ENCODE data around the gene SLC5A5.

SLC5A5 gene

GRCh38 chr19:17922138-17922537 lies 50.4 kb downstream of the SLC5A5 start:
- CTCF ChIA-PET: interaction anchor here (1.2 kb wide), 1 partner anchor 75 kb away, joined by 3 read pairs; no protein-coding TSS in a partner anchor
- POLR2A ChIA-PET: no interaction called here

GRCh38 chr19:17926044-17926443 lies 54.3 kb downstream of the SLC5A5 start:
- no peak overlapping the region for H3K4me3 ChIP-seq (ENCODE audit: low read depth, low read length)
- ChIA-PET CTCF (no interaction called here), POLR2A (no interaction called here)
- no peaks in the 10 kb centered on the region for H3K9me3 ChIP-seq (ENCODE audit: control insufficient read depth, insufficient read depth, low read depth, low read length)
- H3K27ac ChIP-seq (ENCODE audit: extremely low read depth, low read depth, low read length): no peak overlapping the region
- H3K4me1 ChIP-seq (ENCODE audit: control insufficient read depth, insufficient read depth, low read length): no peaks in the 10 kb centered on the region
- H3K36me3 ChIP-seq (ENCODE audit: control insufficient read depth in 2 of 2, insufficient read depth in 1 of 2, low read length in 2 of 2): no peaks in the 10 kb centered on the region
- TF ChIP-seq ZNF664 (tag by site-specific recombination; IDR thresholded peaks at IDR 0.05) (no peak), ZIC2 (tag by site-specific recombination; IDR thresholded peaks at IDR 0.05) (no peak), ZNF132 (tag by site-specific recombination; IDR thresholded peaks at IDR 0.05; ENCODE audit: borderline replicate concordance) (no peak), HOXA7 (CRISPR knock-in tag; IDR thresholded peaks at IDR 0.05; ENCODE audit: borderline replicate concordance) (no peak), ZNF221 (tag by site-specific recombination; IDR thresholded peaks at IDR 0.05; ENCODE audit: borderline replicate concordance) (no peak), ZNF184 (tag by site-specific recombination; IDR thresholded peaks at IDR 0.05) (no peak), ZNF37A (tag by site-specific recombination; IDR thresholded peaks at IDR 0.05) (no peak), OVOL3 (tag by site-specific recombination; IDR thresholded peaks at IDR 0.05) (no peak), WT1 (tag by site-specific recombination; IDR thresholded peaks at IDR 0.05) (no peak), ZNF837 (tag by site-specific recombination; IDR thresholded peaks at IDR 0.05) (no peak), ZSCAN5A (tag by site-specific recombination; IDR thresholded peaks at IDR 0.05) (no peak)

More at GRCh38 chr19:17922138-17922537, 50.4 kb downstream of the SLC5A5 start:
- Histone ChIP-seq H3K9me3 (ENCODE audit: control insufficient read depth, insufficient read depth, low read depth, low read length) (no peaks in the 10 kb centered on the region), H3K27ac (ENCODE audit: extremely low read depth, low read depth, low read length) (no peak overlapping the region), H3K4me1 (ENCODE audit: control insufficient read depth, insufficient read depth, low read length) (no peaks in the 10 kb centered on the region), H3K36me3 (ENCODE audit: control insufficient read depth in 2 of 2, insufficient read depth in 1 of 2, low read length in 2 of 2) (no peaks in the 10 kb centered on the region), H3K4me3 (ENCODE audit: low read depth, low read length) (no peak overlapping the region)
- no peak for TF ChIP-seq ZNF561 (tag by site-specific recombination; IDR thresholded peaks at IDR 0.05; ENCODE audit: borderline replicate concordance)
- no peak for TF ChIP-seq MEIS1 (CRISPR knock-in tag; IDR thresholded peaks at IDR 0.05; ENCODE audit: borderline replicate concordance)
- TF ChIP-seq ZNF777 (tag by site-specific recombination; IDR thresholded peaks at IDR 0.05; ENCODE audit: borderline replicate concordance): no peak
- no peak for TF ChIP-seq ZSCAN5A (tag by site-specific recombination; IDR thresholded peaks at IDR 0.05)
- TF ChIP-seq FEZF1 (tag by site-specific recombination; IDR thresholded peaks at IDR 0.05): no peak
- no peak for TF ChIP-seq ZNF830 (tag by site-specific recombination; IDR thresholded peaks at IDR 0.05; ENCODE audit: low read depth)
- no peak for TF ChIP-seq ZNF426 (tag by site-specific recombination; IDR thresholded peaks at IDR 0.05)
- TF ChIP-seq ZNF16 (tag by site-specific recombination; IDR thresholded peaks at IDR 0.05; ENCODE audit: low read depth): no peak
- TF ChIP-seq ZNF518A (tag by site-specific recombination; conservative IDR thresholded peaks at IDR 0.05; ENCODE audit: low read depth): no peak
